HG02970 (cell line): Measurements from ENCODE around the gene IL9R.
"Not testable (repeated sequence)": the region's sequence is repeated elsewhere in the genome, so short reads cannot be mapped to it uniquely, and the experiment has no call there.

Experiments
- ATAC-seq: cut with Tn5 transposase; IDR thresholded peaks from one replicate; pipeline ENCODE4 v1.9.1; 2021; ENCODE audit warnings: mild to moderate bottlenecking, moderate library complexity, moderate number of reproducible peaks; ENCODE audit not compliant: unreplicated experiment, low FRiP score

The IL9R gene, protein sequence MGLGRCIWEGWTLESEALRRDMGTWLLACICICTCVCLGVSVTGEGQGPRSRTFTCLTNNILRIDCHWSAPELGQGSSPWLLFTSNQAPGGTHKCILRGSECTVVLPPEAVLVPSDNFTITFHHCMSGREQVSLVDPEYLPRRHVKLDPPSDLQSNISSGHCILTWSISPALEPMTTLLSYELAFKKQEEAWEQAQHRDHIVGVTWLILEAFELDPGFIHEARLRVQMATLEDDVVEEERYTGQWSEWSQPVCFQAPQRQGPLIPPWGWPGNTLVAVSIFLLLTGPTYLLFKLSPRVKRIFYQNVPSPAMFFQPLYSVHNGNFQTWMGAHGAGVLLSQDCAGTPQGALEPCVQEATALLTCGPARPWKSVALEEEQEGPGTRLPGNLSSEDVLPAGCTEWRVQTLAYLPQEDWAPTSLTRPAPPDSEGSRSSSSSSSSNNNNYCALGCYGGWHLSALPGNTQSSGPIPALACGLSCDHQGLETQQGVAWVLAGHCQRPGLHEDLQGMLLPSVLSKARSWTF

GRCh38 chrX:155997436-155997835 is at the start of gene IL9R:
Gene IL9R, plus strand, starts transcription at chrX:155997696. Its CDS starts 64 bp downstream, at chrX:155997760.
- ATAC-seq: no peak

GRCh38 chrX:155949098-155949497 is 48.4 kb upstream of the IL9R start:
- no peak for ATAC-seq

- ATAC-seq: no peak
Measured at GRCh38 chrX:155951237-155951789, 46.2 kb upstream of the IL9R start.

DNA sequence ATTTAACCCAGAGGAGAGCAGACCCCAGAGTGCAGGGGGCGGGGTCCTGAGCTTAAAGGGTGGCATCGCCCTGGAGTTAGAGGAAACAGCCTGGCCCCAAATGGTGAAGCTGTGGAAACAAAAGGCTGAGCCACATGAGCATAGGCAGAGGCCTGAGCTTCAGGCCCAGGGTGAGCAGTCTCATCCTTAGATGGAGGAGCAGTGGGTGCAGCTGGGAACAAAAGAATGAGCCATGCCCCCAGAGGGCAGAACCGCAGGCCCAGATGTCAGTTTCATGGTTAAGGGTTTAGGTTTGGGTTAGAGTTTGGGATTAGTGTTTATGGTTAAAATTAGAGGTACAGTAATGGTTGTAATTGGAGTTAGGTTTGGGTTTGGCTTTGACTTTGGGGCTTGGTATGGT is 44.4 kb upstream of the IL9R start:
- ATAC-seq: no peak

DNA sequence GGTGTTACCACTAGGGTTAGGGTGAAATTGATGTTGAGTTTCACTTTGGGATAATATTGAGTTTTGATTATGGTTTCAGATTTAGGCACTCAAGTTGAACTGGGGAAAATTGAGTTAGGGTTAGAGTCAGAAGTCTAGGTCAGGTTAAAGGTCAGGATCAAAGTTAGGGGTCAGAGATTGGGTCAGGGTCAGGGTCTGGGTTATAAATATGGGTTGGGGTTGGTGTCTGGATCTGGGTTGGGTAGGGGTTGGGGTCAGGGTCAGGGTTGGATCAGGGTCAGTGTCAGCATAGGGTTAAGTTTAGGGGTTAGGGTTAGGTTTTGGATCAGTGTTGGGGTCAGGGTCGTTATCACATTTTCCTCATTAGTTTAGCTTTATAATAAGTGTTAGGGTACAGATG is 42.7 kb upstream of the IL9R start:
- no peak for ATAC-seq

GRCh38 chrX:155956099-155956498 is 41.4 kb upstream of the IL9R start:
- ATAC-seq: no peak

- no peak for ATAC-seq
Measured at GRCh38 chrX:155956649-155957048, 40.8 kb upstream of the IL9R start.

GRCh38 chrX:155957843-155958242 is 39.7 kb upstream of the IL9R start:
- ATAC-seq: no peak

GRCh38 chrX:155959018-155959587 is 38.4 kb upstream of the IL9R start:
- ATAC-seq: no peak

- no peak for ATAC-seq
Measured at GRCh38 chrX:155962906-155963305, 34.6 kb upstream of the IL9R start.

DNA sequence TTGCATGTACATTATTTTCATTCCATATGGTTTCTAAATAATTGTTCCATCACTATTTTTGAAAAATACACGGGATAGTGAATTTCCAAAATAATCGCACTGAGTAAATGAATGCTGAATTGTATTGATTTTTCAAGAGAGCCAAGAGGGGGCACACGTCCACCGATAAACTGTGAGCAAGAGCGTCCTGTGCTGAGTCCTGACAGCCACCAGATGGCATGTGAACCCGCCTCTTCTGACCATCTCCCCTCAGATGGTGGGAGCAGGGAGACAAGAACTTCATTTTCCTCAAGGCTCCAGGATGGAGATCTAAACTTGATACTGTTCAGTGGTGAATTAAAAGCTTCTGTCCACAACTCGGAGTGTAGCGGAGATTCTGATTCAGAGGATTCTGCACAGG is 30.6 kb upstream of the IL9R start:
- no peak for ATAC-seq

DNA sequence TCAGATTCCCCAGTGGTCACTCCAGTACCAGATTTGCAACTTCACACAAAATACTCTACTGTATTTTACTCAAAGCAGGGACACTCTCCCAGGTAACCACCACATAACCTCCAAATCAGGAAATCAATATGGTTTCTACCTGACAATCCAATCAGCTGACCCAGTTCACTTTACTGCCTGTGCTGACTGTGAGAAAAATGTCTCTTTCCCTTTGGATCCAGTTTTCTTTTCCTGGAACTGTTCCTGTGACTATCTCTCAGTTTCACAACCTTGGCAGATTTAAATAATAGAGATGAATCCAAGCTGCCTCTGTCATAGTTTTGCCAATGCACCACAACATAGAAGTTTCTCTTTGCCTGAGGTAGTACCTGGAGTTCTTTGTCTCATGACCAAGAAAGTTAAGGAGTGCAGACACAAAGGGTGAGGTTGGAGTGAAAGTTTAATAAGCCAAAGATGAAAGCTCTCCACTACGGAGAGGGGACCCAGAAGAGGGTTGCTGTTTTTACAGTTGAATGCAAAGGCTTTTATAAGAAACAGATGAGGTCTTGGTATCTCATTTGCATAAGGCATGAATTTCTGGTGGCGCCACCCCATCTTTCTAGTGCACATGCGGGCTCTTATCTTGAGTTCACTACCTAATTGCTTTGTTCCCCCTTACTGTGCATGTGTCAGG is 29.7 kb upstream of the IL9R start:
- no peak for ATAC-seq

- ATAC-seq: no peak
Measured at GRCh38 chrX:155968326-155968661, 29.2 kb upstream of the IL9R start.

GRCh38 chrX:155968791-155969190 is 28.7 kb upstream of the IL9R start:
- ATAC-seq: no peak

GRCh38 chrX:155971658-155972057 is 25.8 kb upstream of the IL9R start:
- ATAC-seq: not testable (repeated sequence)

GRCh38 chrX:155972241-155972640 is 25.3 kb upstream of the IL9R start:
- ATAC-seq: not testable (repeated sequence)

- no peak for ATAC-seq
Measured at GRCh38 chrX:155983326-155983725, 14.2 kb upstream of the IL9R start.

DNA sequence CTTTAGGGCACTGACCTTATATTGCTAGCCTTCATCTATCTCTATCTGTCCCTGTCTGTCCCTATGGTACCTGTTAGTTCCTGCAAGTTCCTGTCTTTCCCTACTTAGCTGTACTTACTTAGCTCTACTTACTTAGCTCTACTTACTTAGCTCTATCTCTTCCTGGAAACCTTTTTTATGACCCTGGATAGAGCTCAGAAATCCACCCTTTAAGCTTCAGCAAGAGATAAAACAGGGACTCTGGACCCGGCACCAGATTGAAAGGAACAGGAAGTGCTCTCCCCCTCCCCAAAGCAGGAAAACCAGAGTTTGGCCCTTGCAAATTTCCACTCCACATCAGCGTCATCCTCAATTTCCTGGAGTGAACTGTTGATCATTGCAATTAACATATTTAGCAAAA is 12.3 kb upstream of the IL9R start:
- ATAC-seq: no peak

GRCh38 chrX:155986995-155987394 is 10.5 kb upstream of the IL9R start:
- ATAC-seq: not testable (repeated sequence)

DNA sequence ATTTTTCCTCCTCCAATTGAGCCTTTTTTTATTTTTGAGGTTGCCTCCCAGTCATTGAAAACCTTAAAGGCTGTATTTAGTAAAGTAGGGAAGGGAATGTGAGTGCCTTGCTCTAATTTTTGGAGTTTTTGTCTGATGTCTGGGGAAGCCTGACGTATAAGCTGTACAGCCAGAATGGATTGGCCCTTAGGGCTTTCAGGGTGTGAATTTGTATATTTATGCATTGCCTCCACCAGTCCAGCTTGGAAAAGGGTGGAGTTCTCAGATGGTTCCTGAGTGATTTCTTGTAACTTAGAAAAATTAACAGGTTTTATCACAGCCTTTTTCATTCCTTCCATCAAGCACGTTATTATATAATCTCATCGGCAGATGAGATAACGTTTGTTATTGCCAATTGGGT is 8.6 kb upstream of the IL9R start:
- ATAC-seq: no peak

DNA sequence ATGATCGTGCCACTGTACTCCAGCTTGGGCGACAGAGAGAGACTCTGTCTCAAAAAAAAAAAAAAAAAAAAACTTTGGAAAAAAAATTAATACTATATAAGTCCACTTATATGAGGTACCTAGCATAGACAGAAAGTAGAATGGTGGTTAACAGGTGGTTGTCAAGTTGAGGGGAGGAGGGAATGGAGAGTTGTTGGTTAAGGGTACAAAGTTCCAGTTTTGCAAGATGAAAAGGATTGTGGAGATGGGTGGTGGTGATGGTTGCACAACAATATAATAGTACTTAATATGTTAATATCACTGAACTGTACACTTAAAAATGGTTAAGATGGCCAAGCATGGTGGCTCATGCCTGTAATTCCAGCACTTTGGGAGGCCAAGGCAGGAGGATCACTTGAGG is 4.1 kb upstream of the IL9R start:
- ATAC-seq: no peak
